HFF-Myc (cell line): ENCODE results near the gene TYW1.
"Not testable (repeated sequence)": the region's sequence is repeated elsewhere in the genome, so short reads cannot be mapped to it uniquely, and the experiment has no call there.

Experiments
- DNase-seq: peaks from one replicate; pipeline ENCODE4 v3.0.0-alpha.2; 2011; ENCODE audit warnings: low read depth; ENCODE audit errors: extremely low read depth
- H3K4me3 ChIP-seq: replicated peaks from 2 replicates; pipeline ENCODE4 v1.5.1; 2011; ENCODE audit warnings: low read depth, mild to moderate bottlenecking, control low read depth, low read length
- TF ChIP-seq, protein P1 (sequence below): IDR thresholded peaks from 2 replicates; pipeline ENCODE4 v1.5.1; 2012; ENCODE audit warnings: mild to moderate bottlenecking, low read depth, low read length, control low read depth; ENCODE audit errors: missing control alignments

TYW1 gene

DNA sequence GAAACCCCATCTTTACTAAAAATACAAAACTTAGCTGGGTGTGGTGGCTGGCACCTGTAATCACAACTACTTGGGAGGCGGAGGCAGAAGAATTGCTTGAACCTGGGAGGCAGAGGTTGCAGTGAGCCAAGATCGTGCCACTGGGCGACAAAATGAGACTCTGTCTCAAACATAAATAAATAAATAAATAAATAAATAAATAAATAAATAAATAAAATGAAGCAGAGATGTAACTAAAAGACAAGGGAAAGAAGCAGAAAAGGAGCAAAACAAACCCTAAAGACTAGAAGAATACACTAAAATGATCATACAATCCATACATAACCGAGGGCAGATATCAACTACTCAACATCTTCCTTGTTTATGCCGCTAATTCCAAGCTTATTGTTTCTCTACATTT, 209.8 kb downstream of the TYW1 start:
- TF ChIP-seq, protein P1, sequence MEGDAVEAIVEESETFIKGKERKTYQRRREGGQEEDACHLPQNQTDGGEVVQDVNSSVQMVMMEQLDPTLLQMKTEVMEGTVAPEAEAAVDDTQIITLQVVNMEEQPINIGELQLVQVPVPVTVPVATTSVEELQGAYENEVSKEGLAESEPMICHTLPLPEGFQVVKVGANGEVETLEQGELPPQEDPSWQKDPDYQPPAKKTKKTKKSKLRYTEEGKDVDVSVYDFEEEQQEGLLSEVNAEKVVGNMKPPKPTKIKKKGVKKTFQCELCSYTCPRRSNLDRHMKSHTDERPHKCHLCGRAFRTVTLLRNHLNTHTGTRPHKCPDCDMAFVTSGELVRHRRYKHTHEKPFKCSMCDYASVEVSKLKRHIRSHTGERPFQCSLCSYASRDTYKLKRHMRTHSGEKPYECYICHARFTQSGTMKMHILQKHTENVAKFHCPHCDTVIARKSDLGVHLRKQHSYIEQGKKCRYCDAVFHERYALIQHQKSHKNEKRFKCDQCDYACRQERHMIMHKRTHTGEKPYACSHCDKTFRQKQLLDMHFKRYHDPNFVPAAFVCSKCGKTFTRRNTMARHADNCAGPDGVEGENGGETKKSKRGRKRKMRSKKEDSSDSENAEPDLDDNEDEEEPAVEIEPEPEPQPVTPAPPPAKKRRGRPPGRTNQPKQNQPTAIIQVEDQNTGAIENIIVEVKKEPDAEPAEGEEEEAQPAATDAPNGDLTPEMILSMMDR, result no peak
- no peak overlapping the region for H3K4me3 ChIP-seq
- no peak for DNase-seq

DNA sequence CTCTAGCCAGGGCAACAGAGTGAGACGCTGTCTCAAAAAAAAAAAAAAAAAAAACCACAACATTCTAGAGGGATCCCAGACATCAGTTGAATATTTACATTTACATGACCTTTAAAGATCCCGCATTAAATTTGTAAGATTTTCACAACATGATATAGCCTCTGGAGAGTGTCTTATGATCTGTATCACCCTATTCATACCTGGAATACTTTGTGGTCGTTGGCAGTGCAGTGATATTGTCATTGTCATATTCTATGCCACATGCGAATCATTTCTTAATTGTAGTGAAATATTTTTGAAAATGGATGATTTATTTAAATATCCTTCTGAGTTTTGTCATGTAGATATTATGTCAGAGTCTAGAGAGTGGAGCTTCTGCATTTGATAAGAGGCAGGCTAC, 212.0 kb downstream of the TYW1 start:
- DNase-seq, H3K4me3 ChIP-seq: not testable (repeated sequence)

DNA sequence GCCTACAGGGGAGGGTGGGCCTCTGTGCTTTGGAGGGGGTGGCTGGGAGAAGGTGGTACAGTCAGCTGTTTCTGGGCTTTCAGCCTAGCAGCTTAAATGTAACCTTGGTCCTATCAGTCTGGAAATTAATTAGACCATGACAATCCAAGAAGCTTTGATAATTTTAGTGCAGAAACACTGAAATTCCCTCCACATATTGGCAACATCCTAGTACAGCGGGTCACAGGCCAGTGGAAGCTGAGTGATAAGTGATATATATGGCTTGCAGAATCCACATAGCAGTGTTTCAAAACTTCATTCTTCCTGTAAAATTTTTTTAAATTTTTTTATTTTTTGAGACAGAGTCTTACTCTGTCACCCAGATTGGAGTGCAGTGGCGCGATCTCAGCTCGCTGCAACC, 212.6 kb downstream of the TYW1 start:
- H3K4me3 ChIP-seq, result no peak overlapping the region
- DNase-seq, result no peak
- TF ChIP-seq, protein P1, result no peak

DNA sequence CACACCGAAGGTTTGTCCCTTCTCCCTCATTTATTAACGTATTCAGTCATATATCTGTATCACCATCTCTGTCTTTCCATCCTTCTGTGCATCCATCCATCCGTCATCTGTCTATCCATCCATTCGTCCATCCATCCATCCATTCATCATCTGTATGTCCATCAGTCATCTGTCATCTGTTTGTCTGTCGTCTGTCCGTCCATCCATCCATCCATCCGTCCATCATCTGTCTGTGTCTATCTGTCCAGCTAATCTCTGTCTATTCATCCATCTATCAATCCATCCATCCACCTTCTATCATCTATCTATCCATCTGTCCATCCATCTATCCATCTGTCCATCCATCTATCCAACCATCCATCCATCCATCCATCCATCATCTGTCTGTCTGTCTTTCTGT, 213.9 kb downstream of the TYW1 start:
- no peak for DNase-seq
- TF ChIP-seq, protein P1, result no peak
- H3K4me3 ChIP-seq, result no peak overlapping the region

DNA sequence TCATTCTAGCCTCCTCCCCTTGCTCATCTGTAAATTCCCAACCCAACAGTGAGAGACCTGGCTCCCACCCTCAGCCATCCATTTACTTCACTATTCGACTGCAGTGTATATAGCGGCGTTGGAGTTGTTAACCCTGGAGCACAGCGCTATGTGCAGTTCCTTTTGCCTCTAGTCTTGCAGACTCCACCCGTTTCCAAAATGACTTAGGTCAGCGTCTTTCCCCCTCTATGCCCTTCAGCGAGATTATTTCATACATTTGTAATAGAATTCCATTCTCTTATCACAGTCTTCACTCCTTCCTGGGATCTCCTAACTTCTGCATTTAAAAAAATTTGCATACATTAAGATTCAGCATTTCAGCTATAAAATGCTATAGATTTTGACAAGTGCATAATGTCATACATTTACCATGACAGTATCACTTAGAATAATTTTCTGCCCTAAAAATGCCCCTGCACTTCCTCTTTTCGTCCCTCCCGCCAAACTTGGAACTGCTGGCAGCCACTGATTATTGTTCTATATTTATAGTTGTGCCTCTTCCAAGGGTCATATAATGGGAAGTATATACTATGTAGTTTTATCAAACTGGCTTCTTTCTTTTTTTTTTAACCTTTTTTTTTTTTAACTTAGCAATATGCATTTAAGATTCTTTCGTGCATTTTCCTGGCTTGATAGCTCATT, 215.2 kb downstream of the TYW1 start:
- not testable (repeated sequence) for DNase-seq, H3K4me3 ChIP-seq

DNA sequence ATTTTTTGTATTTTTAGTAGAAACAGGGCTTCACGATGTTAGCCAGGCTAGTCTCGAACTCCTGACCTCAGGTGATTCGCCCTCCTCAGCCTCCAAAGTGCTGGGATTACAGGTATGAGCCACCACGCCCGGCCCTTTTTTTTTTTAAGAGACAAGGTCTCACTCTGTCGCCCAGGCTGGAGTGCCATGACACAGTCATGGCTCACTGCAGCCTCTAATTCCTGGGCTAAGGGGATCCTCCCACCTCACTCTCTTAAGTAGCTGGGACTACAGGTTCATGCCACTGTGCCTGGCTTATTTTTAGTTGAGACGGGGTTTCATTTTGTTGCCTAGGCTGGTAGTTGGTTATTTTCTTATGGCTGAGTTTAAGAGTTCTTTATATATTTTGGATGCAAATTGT, 216.4 kb downstream of the TYW1 start:
- H3K4me3 ChIP-seq, DNase-seq: not testable (repeated sequence)

DNA sequence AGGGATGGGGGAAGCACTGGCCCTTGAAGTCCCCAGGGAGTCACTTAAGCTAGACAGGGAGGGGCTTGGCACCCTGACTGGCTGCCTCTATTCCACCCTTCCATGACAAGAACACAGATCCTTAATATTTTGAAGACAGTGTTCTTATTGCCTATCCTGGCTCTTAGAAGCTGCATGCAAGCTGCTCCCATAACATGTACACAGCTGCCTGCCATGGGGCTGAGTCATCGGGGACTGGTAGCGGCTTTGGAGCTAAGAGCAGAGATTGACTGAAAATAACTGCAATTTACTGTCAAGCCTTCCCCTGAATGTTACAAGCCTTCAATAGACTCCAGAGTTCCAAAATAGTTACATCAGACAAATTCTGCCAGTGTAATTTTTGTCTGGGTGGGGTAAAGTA, 226.9 kb downstream of the TYW1 start:
- H3K4me3 ChIP-seq, result not testable (repeated sequence)
- peak; percentile 3 for DNase-seq

DNA sequence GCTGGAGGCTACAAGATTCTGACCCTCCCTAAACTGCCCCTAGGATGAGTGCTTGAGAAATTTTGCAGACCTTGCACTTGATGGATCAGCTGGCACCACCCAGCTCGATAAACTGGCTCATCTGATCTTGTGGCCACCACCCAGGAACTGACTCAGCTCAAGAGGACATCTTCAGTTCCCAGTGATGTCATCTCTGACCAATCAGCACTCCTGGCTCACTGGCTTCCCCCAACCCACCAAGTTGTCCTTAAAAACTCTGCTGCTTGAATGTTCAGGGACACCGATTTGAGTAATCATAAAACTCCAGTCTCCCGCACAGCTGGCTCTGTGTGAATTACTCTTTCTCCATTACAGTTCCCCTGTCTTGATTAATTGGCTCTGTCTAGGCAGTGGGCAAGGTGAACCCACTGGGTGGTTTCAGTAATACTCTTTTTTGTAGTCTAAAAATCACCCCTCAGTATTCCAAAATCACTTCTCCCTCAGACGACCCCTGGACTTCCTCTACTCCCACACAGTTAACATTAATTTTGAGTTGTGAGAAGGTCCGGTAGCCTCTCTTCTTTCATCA, 229.8 kb downstream of the TYW1 start:
- DNase-seq, result peak; percentile 38
- H3K4me3 ChIP-seq, result not testable (repeated sequence)

DNA sequence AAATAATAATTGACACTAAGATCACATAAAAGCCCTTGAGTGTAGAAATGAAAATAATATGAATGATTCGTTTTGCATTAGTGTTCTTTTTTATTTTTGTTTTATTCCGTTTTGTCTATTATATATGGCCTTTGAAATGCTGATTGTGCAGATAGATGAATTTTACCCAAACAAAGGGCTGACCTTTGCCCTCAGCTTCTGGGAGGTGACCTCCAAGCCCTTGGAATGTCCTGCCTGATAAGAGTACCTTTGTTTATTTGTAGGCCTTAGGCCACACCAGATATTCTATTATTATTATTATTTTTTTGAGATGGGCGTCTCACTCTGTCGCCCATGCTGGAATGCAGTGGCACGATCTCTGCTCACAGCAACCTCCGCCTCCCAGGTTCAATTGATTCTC, 230.3 kb downstream of the TYW1 start:
- not testable (repeated sequence) for H3K4me3 ChIP-seq, DNase-seq

DNA sequence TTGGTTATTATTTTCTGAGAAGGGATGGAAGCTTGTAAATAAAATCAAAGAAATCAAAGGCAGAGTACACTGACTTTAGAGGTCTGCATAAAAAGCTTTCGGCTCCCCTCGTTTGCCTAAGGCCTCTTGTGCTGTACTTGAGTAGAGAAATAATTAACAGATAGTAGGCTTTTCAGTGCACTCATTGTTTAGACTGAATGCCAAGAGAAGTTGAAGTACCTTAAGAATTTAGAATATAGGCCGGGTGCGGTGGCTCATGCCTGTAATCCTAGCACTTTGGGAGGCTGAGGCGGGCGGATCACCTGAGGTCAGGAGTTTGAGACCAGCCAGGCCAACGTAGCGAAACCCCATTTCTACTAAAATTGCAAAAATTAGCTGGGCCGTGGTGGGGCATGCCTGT, 232.4 kb downstream of the TYW1 start:
- not testable (repeated sequence) for DNase-seq, H3K4me3 ChIP-seq

DNA sequence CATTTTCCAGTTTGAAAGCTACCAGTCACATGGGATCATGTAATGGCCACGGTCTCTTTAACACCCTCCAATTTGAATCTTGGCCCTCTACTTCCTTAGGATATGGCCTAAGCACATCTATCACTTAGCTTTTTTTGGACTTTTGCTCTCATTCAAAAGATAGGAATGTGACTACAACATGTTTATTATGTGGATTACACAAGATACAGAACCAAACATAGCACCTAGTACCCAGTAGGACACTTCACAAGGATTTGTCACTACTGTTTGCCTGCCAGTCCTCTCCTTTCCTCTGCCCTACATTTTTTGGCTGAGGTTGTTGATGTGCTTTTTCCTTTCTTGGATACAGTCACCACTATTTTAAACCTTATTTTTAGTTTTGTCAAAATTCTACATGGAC, 233.4 kb downstream of the TYW1 start:
- not testable (repeated sequence) for DNase-seq, H3K4me3 ChIP-seq

DNA sequence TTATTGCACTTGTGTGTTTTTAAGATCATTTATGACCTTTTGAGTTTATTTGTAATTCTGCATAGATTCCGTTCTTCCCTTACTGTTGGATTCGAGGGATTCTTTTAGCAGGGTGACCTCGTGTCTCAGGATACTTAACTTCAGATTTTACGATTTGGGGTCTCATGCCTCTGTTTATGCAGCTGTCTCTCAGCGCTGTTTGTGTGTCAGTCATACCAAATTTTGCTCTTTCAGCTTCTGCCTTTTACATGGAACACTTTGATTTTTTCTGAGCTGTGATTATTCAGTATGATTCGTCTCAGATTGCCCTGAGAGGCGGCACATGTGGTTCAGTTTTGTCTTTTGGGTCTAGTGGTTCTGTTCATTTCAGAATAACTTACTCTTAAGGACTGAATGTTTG, 236.9 kb downstream of the TYW1 start:
- DNase-seq, H3K4me3 ChIP-seq: not testable (repeated sequence)

DNA sequence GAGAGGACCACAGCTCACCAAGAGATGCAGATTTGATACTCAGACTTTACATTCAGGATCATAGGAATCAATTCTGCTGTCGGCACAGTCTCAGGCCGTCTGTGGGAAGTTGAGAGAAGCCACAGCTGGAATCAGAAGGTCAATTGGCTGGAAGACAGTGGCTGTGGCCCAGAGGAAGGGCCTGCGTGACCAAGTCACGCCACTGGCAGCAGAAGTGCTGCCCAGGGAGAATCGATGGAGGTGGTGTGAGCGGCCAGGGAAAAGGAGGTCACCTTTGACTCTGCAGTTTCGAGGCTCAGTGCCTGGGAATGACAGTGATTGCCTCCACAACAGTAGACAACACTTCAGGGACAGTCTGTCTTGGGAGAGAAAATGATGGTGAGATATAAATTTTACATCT, 239.6 kb downstream of the TYW1 start:
- DNase-seq, H3K4me3 ChIP-seq: not testable (repeated sequence)

DNA sequence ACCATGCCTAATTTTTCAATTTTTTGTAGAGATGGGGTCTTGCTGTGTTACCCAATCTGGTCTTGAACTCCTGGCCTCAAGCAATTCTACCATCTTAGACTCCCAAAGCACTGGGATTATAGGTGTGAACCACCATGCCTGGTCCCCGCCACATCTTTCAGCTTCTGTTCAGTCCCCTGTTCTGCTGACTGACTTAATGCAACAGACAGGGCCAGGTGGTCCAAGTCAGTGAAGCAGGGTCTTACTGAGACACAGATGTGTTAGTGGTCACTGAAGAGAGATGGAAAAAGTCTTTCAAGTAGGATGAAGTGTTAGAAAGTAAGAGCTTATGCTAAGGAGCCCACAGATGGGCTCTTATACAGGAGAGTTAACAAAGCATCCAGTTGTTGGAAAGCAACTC, 246.2 kb downstream of the TYW1 start:
- not testable (repeated sequence) for DNase-seq, H3K4me3 ChIP-seq

DNA sequence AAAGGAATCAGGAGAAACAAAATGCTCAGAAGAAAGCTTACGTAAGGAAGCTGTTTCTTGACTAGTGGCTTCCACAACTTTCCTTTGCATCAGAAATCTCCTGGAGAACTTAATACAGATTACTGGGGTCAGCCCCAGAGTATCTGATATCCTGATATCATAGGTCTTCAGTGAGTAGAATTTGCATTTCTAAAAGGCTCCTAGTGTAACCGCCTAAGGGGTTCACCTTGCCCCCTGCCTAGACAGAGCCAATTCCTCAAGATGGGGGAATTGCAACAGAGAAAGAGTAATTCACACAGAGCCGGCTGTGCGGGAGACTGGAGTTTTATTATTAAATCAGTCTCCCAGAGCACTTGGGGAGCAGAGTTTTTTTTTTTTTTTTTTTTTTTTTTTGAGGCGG, 251.7 kb downstream of the TYW1 start:
- not testable (repeated sequence) for DNase-seq

More for the DNA sequence above, 251.7 kb downstream of the TYW1 start:
- H3K4me3 ChIP-seq, result not testable (repeated sequence)
